Measurements from ENCODE around the gene PCYOX1L. TPM values are rescaled to one million over a fixed set of nuclear protein-coding genes. Genes with fewer than 3 reads are reported as not detected.

Gene PCYOX1L
- total and polyA plus RNA-seq, 2 experiments from 2014 or later: 6.7 to 14.7 TPM

DNA sequence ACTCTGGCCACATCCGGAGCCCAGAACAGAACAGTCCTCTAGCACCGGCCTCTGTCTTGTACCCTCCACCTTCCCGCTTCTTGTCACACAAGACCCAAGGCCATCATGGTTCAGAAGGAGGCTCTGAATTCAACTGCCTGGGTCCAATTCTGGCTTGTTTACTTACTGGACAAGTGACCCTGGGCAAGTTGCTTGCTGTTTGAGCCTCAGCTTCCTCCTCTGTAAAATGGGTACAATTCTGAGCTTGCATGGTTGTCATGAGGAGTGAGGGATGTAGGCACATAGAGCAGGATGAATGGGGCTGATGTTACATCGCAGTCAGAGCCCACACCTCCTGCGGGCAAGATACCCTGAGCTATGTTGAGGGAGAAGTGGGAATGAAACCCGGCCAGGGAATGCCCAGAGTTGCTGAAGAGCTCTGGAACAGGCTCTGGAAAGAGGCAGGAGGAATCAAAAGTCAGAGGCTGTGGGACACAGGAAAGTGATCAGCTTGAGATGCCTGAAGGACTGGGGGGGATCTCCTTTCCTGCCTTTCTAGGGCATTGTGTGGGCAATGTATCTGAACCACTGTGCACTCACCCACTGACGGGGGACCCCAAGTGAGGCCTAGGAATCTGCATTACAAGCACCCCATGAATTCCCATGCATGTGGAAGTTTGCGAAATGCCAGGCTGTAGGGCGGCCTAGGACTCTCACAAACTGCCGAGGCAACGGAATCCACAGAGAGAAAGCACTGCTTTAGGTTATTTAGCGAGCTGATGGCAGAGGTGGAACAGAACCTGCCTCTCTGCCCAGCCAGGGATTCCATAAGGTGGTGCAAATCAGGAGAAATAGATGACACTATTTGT lies 50.6 kb downstream of the PCYOX1L start (continued):
- TF ChIP-seq, protein P1, sequence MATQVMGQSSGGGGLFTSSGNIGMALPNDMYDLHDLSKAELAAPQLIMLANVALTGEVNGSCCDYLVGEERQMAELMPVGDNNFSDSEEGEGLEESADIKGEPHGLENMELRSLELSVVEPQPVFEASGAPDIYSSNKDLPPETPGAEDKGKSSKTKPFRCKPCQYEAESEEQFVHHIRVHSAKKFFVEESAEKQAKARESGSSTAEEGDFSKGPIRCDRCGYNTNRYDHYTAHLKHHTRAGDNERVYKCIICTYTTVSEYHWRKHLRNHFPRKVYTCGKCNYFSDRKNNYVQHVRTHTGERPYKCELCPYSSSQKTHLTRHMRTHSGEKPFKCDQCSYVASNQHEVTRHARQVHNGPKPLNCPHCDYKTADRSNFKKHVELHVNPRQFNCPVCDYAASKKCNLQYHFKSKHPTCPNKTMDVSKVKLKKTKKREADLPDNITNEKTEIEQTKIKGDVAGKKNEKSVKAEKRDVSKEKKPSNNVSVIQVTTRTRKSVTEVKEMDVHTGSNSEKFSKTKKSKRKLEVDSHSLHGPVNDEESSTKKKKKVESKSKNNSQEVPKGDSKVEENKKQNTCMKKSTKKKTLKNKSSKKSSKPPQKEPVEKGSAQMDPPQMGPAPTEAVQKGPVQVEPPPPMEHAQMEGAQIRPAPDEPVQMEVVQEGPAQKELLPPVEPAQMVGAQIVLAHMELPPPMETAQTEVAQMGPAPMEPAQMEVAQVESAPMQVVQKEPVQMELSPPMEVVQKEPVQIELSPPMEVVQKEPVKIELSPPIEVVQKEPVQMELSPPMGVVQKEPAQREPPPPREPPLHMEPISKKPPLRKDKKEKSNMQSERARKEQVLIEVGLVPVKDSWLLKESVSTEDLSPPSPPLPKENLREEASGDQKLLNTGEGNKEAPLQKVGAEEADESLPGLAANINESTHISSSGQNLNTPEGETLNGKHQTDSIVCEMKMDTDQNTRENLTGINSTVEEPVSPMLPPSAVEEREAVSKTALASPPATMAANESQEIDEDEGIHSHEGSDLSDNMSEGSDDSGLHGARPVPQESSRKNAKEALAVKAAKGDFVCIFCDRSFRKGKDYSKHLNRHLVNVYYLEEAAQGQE (IDR thresholded peaks at IDR 0.05; ENCODE audit: unreplicated experiment): no peak

DNA sequence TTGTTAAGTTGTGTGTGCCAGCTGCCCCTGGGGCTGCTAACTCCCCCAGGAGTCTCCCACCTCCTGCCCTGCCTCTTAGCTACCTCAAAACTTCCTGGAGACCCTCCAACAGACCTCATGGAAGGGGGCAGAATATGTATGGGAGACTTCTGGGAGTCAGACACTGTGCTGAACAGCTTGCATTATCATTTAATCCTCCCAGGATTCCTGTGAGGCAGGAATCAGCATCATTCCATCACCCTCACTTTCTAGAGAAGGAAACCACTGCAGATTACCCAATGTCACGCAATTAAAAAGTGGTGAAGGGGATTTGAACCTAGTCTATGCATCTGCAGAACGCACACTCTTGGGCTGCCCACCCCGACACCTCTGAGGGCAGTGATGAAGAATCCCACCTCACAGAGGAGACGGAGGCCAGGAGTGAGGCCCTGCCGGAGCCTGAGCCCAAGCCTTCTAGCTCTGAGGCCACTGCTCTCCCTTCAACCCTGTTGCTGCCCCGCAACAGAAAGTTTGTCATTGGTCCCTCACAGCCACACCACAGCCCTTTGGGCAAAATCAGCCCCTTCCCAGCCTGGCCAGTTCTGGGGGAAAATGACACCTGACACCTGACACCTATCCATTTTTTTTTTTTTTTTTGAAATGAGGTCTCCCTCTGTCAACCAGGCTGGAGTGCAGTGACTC lies 51.6 kb downstream of the PCYOX1L start:
- H3K4me3 Mint-ChIP-seq: no peak overlapping the region
- H3K36me3 ChIP-seq (ENCODE audit: insufficient read depth): no peaks in the 10 kb centered on the region
- H3K9me2 ChIP-seq (ENCODE audit: insufficient read depth): no peaks in the 10 kb centered on the region
- peaks cover 6% of the 10 kb centered on the region; the same call in 1 of the 2 replicates for H3K4me1 ChIP-seq (ENCODE audit: insufficient read depth)
- no peaks in the 10 kb centered on the region for H3K79me2 ChIP-seq (replicated peaks; ENCODE audit: insufficient read depth)
- H2AFZ ChIP-seq: no peak overlapping the region
- H3F3A ChIP-seq (replicated peaks; ENCODE audit: low read depth): no peaks in the 10 kb centered on the region
- no peaks in the 10 kb centered on the region for H4K20me1 ChIP-seq (replicated peaks; ENCODE audit: insufficient read depth)
- no peak overlapping the region for H3K4me2 ChIP-seq
- peaks cover 45% of the 10 kb centered on the region for H3K4me1 Mint-ChIP-seq
- no peak overlapping the region for H3K4me3 ChIP-seq
- H3K27me3 ChIP-seq (ENCODE audit: insufficient read depth): no peaks in the 10 kb centered on the region
- no peak overlapping the region for H3K27ac Mint-ChIP-seq
- H3K9me3 Mint-ChIP-seq: no peaks in the 10 kb centered on the region; the same call in 2 of the 3 replicates
- peaks cover 8% of the 10 kb centered on the region for H3K27me3 Mint-ChIP-seq (ENCODE audit: insufficient read depth, low read depth, poor library complexity)
- no peak for TF ChIP-seq CREB1 (CRISPR knock-in tag; IDR thresholded peaks at IDR 0.05; ENCODE audit: low read depth)
- H3K27ac ChIP-seq (ENCODE audit: low read depth): no peak overlapping the region
- ATAC-seq: peak; percentile 45
- no peaks in the 10 kb centered on the region for H3K36me3 Mint-ChIP-seq (ENCODE audit: low read depth)
- peak; percentile 61 for DNase-seq (ENCODE audit: low spot score)

DNA sequence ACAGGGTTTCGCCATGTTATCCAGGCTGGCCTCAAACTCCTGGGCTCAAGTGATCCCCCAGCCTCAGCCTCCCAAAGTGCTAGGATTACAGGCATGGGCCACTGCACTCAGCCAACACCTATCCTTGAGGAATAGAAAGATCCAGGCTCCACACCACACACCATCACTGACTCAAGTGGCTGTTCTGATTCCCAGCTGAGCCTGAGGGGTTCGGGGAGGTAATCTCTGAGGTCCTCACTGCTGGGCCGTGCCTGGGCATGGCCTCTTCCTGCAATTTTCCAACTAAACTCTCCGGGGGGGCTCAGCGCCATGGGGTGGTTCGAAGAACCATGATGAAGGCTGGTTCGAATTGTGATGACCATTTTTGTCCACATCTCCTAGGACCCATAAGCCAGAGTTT lies 52.2 kb downstream of the PCYOX1L start:
- H3K27me3 Mint-ChIP-seq (ENCODE audit: insufficient read depth, low read depth, poor library complexity): peaks cover 9% of the 10 kb centered on the region
- H3K36me3 Mint-ChIP-seq (ENCODE audit: low read depth): no peaks in the 10 kb centered on the region
- peaks cover 6% of the 10 kb centered on the region; the same call in 1 of the 2 replicates for H3K4me1 ChIP-seq (ENCODE audit: insufficient read depth)
- no peak for ATAC-seq
- H3K4me3 ChIP-seq: no peak overlapping the region
- H3K36me3 ChIP-seq (ENCODE audit: insufficient read depth): no peaks in the 10 kb centered on the region
- no peak overlapping the region for H3K27ac Mint-ChIP-seq
- H3K79me2 ChIP-seq (replicated peaks; ENCODE audit: insufficient read depth): no peaks in the 10 kb centered on the region
- DNase-seq (ENCODE audit: low spot score): no peak
- H3K4me1 Mint-ChIP-seq: peaks cover 40% of the 10 kb centered on the region
- H3K27me3 ChIP-seq (ENCODE audit: insufficient read depth): no peaks in the 10 kb centered on the region
- H3K4me2 ChIP-seq: no peak overlapping the region
- no peaks in the 10 kb centered on the region for H3K9me2 ChIP-seq (ENCODE audit: insufficient read depth)
- no peaks in the 10 kb centered on the region for H3F3A ChIP-seq (replicated peaks; ENCODE audit: low read depth)
- H3K27ac ChIP-seq (ENCODE audit: low read depth): no peak overlapping the region
- no peaks in the 10 kb centered on the region for H4K20me1 ChIP-seq (replicated peaks; ENCODE audit: insufficient read depth)
- H3K4me3 Mint-ChIP-seq: no peak overlapping the region
- H2AFZ ChIP-seq: no peak overlapping the region; the same call in 1 of the 2 replicates
- H3K9me3 Mint-ChIP-seq: no peaks in the 10 kb centered on the region; the same call in 2 of the 3 replicates
- TF ChIP-seq ZNF114 (CRISPR knock-in tag; IDR thresholded peaks at IDR 0.05): no peak
- TF ChIP-seq, protein P2, sequence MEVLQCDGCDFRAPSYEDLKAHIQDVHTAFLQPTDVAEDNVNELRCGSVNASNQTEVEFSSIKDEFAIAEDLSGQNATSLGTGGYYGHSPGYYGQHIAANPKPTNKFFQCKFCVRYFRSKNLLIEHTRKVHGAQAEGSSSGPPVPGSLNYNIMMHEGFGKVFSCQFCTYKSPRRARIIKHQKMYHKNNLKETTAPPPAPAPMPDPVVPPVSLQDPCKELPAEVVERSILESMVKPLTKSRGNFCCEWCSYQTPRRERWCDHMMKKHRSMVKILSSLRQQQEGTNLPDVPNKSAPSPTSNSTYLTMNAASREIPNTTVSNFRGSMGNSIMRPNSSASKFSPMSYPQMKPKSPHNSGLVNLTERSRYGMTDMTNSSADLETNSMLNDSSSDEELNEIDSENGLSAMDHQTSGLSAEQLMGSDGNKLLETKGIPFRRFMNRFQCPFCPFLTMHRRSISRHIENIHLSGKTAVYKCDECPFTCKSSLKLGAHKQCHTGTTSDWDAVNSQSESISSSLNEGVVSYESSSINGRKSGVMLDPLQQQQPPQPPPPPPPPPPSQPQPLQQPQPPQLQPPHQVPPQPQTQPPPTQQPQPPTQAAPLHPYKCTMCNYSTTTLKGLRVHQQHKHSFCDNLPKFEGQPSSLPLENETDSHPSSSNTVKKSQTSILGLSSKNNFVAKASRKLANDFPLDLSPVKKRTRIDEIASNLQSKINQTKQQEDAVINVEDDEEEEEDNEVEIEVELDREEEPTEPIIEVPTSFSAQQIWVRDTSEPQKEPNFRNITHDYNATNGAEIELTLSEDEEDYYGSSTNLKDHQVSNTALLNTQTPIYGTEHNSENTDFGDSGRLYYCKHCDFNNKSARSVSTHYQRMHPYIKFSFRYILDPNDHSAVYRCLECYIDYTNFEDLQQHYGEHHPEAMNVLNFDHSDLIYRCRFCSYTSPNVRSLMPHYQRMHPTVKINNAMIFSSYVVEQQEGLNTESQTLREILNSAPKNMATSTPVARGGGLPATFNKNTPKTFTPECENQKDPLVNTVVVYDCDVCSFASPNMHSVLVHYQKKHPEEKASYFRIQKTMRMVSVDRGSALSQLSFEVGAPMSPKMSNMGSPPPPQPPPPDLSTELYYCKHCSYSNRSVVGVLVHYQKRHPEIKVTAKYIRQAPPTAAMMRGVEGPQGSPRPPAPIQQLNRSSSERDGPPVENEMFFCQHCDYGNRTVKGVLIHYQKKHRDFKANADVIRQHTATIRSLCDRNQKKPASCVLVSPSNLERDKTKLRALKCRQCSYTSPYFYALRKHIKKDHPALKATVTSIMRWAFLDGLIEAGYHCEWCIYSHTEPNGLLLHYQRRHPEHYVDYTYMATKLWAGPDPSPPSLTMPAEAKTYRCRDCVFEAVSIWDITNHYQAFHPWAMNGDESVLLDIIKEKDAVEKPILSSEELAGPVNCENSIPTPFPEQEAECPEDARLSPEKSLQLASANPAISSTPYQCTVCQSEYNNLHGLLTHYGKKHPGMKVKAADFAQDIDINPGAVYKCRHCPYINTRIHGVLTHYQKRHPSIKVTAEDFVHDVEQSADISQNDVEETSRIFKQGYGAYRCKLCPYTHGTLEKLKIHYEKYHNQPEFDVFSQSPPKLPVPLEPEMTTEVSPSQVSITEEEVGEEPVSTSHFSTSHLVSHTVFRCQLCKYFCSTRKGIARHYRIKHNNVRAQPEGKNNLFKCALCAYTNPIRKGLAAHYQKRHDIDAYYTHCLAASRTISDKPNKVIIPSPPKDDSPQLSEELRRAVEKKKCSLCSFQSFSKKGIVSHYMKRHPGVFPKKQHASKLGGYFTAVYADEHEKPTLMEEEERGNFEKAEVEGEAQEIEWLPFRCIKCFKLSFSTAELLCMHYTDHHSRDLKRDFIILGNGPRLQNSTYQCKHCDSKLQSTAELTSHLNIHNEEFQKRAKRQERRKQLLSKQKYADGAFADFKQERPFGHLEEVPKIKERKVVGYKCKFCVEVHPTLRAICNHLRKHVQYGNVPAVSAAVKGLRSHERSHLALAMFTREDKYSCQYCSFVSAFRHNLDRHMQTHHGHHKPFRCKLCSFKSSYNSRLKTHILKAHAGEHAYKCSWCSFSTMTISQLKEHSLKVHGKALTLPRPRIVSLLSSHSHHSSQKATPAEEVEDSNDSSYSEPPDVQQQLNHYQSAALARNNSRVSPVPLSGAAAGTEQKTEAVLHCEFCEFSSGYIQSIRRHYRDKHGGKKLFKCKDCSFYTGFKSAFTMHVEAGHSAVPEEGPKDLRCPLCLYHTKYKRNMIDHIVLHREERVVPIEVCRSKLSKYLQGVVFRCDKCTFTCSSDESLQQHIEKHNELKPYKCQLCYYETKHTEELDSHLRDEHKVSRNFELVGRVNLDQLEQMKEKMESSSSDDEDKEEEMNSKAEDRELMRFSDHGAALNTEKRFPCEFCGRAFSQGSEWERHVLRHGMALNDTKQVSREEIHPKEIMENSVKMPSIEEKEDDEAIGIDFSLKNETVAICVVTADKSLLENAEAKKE (CRISPR knock-in tag; IDR thresholded peaks at IDR 0.05): no peak

Data from GM23338 (cell line).